CD8-positive, alpha-beta memory T cell (primary cell): ENCODE results near the gene GDPD3. TPM values are rescaled to one million over a fixed set of nuclear protein-coding genes. Genes with fewer than 3 reads are reported as not detected.

ENCODE experiments used
- CTCF ChIA-PET: fragments of 350-600 bp; sonication (Branson Sonifier 250); formaldehyde crosslinking; loops from one replicate; lab custom pipeline; 2021; ENCODE audit warnings: antibody characterized with exemption; lab: Charles Lee
- POLR2A ChIA-PET: fragments of 350-600 bp; sonication (Branson Sonifier 250); formaldehyde crosslinking; loops from one replicate; lab custom pipeline; 2021; ENCODE audit warnings: antibody characterized with exemption; lab: Charles Lee
- DNase-seq, 5 donors: peaks; one replicate each; pipeline versions ENCODE4 v3.0.0 to v3.0.0-alpha.2; 2020 to 2022; ENCODE audit warnings: mixed read lengths in 1 of 5
- H3K27ac ChIP-seq: one replicate; pipeline ENCODE4 v1.7.0; 2013; ENCODE audit warnings: low read depth, mild to moderate bottlenecking, low read length, moderate library complexity
- H3K27me3 ChIP-seq: 2 replicates; pipeline ENCODE4 v1.7.0; 2013; ENCODE audit warnings: low read length, mild to moderate bottlenecking; ENCODE audit not compliant: insufficient read depth, poor library complexity, severe bottlenecking
- H3K36me3 ChIP-seq: 2 replicates; pipeline ENCODE4 v1.7.0; 2013; ENCODE audit warnings: mild to moderate bottlenecking, low read length, moderate library complexity; ENCODE audit not compliant: insufficient read depth
- H3K4me1 ChIP-seq: 2 replicates; pipeline ENCODE4 v1.7.0; 2013; ENCODE audit warnings: mild to moderate bottlenecking, low read length, moderate library complexity; ENCODE audit not compliant: insufficient read depth
- H3K4me3 ChIP-seq: 2 replicates; pipeline ENCODE4 v1.7.0; 2013; ENCODE audit warnings: mild to moderate bottlenecking, low read length
- H3K9me3 ChIP-seq: 2 replicates; pipeline ENCODE4 v1.7.0; 2013; ENCODE audit warnings: mild to moderate bottlenecking, low read length
- H3K27ac Mint-ChIP-seq, 8 donors: one replicate each; pipeline ENCODE4 v1.8.0; 2020 to 2021; ENCODE audit warnings: mixed read lengths in 8 of 8, mild to moderate bottlenecking in 6 of 8, inconsistent platforms in 3 of 8, moderate library complexity in 3 of 8
- H3K27me3 Mint-ChIP-seq, 2 donors: one replicate each; pipeline ENCODE4 v1.8.0; 2020 to 2021; ENCODE audit warnings: mixed read lengths in 2 of 2, mild to moderate bottlenecking in 1 of 2, moderate library complexity in 1 of 2
- H3K36me3 Mint-ChIP-seq, 3 donors: one replicate each; pipeline ENCODE4 v1.8.0; 2020 to 2021; ENCODE audit warnings: mixed read lengths in 3 of 3, inconsistent platforms in 1 of 3, mild to moderate bottlenecking in 1 of 3
- H3K4me1 Mint-ChIP-seq, 3 donors: one replicate each; pipeline ENCODE4 v1.8.0; 2020 to 2021; ENCODE audit warnings: mixed read lengths in 3 of 3, inconsistent platforms in 1 of 3, mild to moderate bottlenecking in 1 of 3
- H3K4me3 Mint-ChIP-seq, 7 donors: one replicate each; pipeline ENCODE4 v1.8.0; 2020 to 2021; ENCODE audit warnings: mixed read lengths in 7 of 7, mild to moderate bottlenecking in 6 of 7, moderate library complexity in 4 of 7, inconsistent platforms in 2 of 7
- H3K9me3 Mint-ChIP-seq, 5 donors: one replicate each; pipeline ENCODE4 v1.8.0; 2020 to 2022; ENCODE audit warnings: mixed read lengths in 5 of 5, mild to moderate bottlenecking in 3 of 5, moderate library complexity in 2 of 5, inconsistent platforms in 1 of 5
- polyA plus RNA-seq: library from polyadenylated mRNA; unstranded; fragments of 300-500 nt; fragmentation: Illumina TruSeq; gene quantifications from one replicate; pipeline ENCODE4 v1.2.3, GENCODE V29; 2021
- total RNA-seq, 2 experiments: library from RNA; stranded (reverse); gene quantifications; one replicate each; pipeline ENCODE4 v1.2.3, GENCODE V29; 2021

GDPD3 gene
- total and polyA plus RNA-seq, 3 experiments from 2014 or later: 4.7 to 5.3 TPM; not detected in 1

- Mint-ChIP-seq H3K27ac (peak overlapping the region in 1 of 8 donors; percentile 60), H3K4me1 (peaks cover 9 to 12% (median 10%) of the 10 kb centered on the region in 3 donors), H3K4me3 (no peak overlapping the region), H3K9me3 (no peaks in the 10 kb centered on the region), H3K27me3 (no peaks in the 10 kb centered on the region), H3K36me3 (peaks cover 0 to 38% (median 12%) of the 10 kb centered on the region in 3 donors)
- ChIA-PET CTCF (interaction anchor here (1.1 kb wide), 1 partner anchor 449 kb away, joined by 3 read pairs; no protein-coding TSS in a partner anchor), POLR2A (interaction anchor here (0.5 kb wide), 1 partner anchor 447 kb away, joined by 3 read pairs; no protein-coding TSS in a partner anchor)
- Histone ChIP-seq H3K27ac (no peak overlapping the region), H3K36me3 (peaks cover 24% of the 10 kb centered on the region), H3K4me1 (peaks cover 22% of the 10 kb centered on the region), H3K27me3 (no peaks in the 10 kb centered on the region), H3K4me3 (no peak overlapping the region), H3K9me3 (no peaks in the 10 kb centered on the region)
- DNase-seq: no peak
Observed at GRCh38 chr16:30086291-30087140, 26.8 kb downstream of the GDPD3 start.

DNA sequence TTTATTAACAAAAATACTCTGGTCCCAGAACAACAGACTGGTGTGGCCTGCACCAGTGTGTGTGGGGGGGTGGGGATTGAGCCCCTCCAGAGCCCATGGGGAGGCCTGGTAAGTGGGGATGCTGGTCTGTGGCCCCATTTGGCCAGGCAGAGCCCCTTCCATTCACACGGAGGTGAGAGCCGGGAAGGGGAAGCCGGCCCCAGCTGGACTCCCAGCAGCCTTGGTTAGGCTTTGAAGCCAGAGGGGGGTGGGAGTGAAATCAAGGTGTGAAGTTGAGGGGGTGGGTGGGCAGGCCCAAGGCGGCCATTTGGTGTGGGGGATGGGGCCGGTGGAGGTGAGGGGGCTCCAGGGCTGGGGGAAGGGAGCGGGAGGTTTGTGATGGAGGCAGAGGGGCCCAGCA lies 27.5 kb downstream of the GDPD3 start:
- H3K9me3 Mint-ChIP-seq: no peaks in the 10 kb centered on the region
- H3K36me3 Mint-ChIP-seq: peaks cover 0 to 43% (median 12%) of the 10 kb centered on the region in 3 donors
- no peak for DNase-seq

DNA sequence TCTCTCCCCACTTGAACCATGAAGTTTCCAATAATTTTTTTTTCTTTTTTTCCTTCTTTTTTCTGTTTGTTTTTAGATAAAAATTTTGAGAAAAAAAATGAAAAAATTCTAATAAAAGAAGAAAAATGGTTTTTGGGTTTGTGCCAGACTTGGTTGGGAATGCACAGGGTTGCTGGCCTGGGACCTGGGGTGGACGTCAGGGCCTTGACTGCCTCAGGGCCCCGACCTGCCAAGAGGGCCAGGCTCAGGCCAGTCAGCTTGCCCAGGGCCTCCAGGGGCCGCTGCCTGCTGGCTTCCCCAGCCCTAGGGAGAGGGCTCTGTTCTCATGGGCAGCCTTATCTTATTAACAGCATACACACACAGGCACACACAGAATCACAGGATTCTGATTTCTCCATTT lies 28.1 kb downstream of the GDPD3 start:
- H3K27ac ChIP-seq: no peak overlapping the region
- POLR2A ChIA-PET: no interaction called here

More for the DNA sequence above, 27.5 kb downstream of the GDPD3 start:
- Mint-ChIP-seq H3K27me3 (no peaks in the 10 kb centered on the region), H3K27ac (no peak overlapping the region), H3K4me3 (no peak overlapping the region), H3K4me1 (peaks cover 8 to 10% (median 9%) of the 10 kb centered on the region in 3 donors)
- no peak overlapping the region for H3K27ac ChIP-seq
- peaks cover 30% of the 10 kb centered on the region for H3K36me3 ChIP-seq
- peaks cover 17% of the 10 kb centered on the region for H3K4me1 ChIP-seq
- ChIA-PET CTCF (no interaction called here), POLR2A (no interaction called here)
- H3K9me3 ChIP-seq: no peaks in the 10 kb centered on the region
- H3K27me3 ChIP-seq: no peaks in the 10 kb centered on the region
- H3K4me3 ChIP-seq: no peak overlapping the region

GRCh38 chr16:30084816-30085159 lies 28.5 kb downstream of the GDPD3 start:
- H3K4me3 ChIP-seq: no peak overlapping the region
- ChIA-PET CTCF (no interaction called here), POLR2A (no interaction called here)
- Mint-ChIP-seq H3K4me1 (peaks cover 3 to 4% (median 3%) of the 10 kb centered on the region in 3 donors), H3K27me3 (no peaks in the 10 kb centered on the region), H3K27ac (no peak overlapping the region), H3K36me3 (peaks cover 0 to 49% (median 12%) of the 10 kb centered on the region in 3 donors), H3K9me3 (no peaks in the 10 kb centered on the region), H3K4me3 (no peak overlapping the region)
- no peak overlapping the region for H3K27ac ChIP-seq
- no peaks in the 10 kb centered on the region for H3K9me3 ChIP-seq
- no peaks in the 10 kb centered on the region for H3K27me3 ChIP-seq
- DNase-seq: no peak
- H3K36me3 ChIP-seq: peaks cover 34% of the 10 kb centered on the region
- peaks cover 6% of the 10 kb centered on the region for H3K4me1 ChIP-seq

More for the DNA sequence above, 28.1 kb downstream of the GDPD3 start:
- H3K36me3 Mint-ChIP-seq: peaks cover 0 to 46% (median 12%) of the 10 kb centered on the region in 3 donors
- H3K27ac Mint-ChIP-seq: no peak overlapping the region
- H3K9me3 Mint-ChIP-seq: no peaks in the 10 kb centered on the region
- peaks cover 11% of the 10 kb centered on the region for H3K4me1 ChIP-seq
- CTCF ChIA-PET: no interaction called here
- H3K4me3 Mint-ChIP-seq: no peak overlapping the region
- H3K36me3 ChIP-seq: peaks cover 32% of the 10 kb centered on the region
- H3K27me3 Mint-ChIP-seq: no peaks in the 10 kb centered on the region
- no peaks in the 10 kb centered on the region for H3K27me3 ChIP-seq
- no peak overlapping the region for H3K4me3 ChIP-seq
- DNase-seq: no peak
- H3K4me1 Mint-ChIP-seq: peaks cover 6 to 8% (median 7%) of the 10 kb centered on the region in 3 donors
- H3K9me3 ChIP-seq: no peaks in the 10 kb centered on the region

DNA sequence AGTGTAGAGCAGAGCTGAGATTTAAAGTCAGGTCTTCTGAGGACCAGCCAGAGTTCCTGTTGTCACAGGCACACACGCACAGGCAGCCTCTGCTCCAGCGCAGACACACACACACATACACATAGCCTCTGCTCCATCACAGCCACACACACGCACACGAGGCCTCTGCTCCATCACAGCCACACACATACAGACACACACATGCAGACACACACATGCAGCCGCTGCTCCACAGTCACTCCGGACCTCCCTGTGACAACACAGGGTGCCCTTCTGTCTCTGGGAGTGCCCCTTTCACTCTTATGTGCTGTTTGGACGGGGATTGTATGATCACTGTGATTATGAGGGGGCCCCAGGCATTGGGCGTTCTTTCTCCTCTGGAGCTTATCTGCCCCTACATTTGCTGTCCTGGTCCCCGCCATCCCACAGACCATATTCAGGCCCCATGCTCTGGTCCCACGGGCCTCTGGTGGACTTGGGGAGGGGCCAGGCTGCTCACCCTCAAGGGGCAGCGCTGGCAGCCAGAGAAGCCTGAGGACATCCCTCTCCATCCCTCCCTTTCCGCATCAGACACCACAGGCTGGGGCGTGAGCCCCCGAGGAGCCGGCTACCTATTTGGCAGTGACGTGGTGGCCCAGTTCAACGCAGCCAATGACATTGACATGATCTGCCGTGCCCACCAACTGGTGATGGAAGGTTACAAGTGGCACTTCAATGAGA lies 29.1 kb downstream of the GDPD3 start:
- ChIA-PET POLR2A (no interaction called here), CTCF (no interaction called here)
- Mint-ChIP-seq H3K27ac (peak overlapping the region in 1 of 8 donors; percentile 68), H3K4me1 (peaks cover 2 to 7% (median 7%) of the 10 kb centered on the region in 3 donors), H3K27me3 (no peaks in the 10 kb centered on the region), H3K4me3 (peak overlapping the region in 1 of 7 donors; percentile 32), H3K36me3 (peaks cover 0 to 55% (median 12%) of the 10 kb centered on the region in 3 donors), H3K9me3 (no peaks in the 10 kb centered on the region)
- no peaks in the 10 kb centered on the region for H3K9me3 ChIP-seq
- H3K27ac ChIP-seq: no peak overlapping the region
- peaks cover 39% of the 10 kb centered on the region for H3K36me3 ChIP-seq
- DNase-seq: no peak
- H3K4me1 ChIP-seq: peaks cover 1% of the 10 kb centered on the region
- no peaks in the 10 kb centered on the region for H3K27me3 ChIP-seq
- no peak overlapping the region for H3K4me3 ChIP-seq

DNA sequence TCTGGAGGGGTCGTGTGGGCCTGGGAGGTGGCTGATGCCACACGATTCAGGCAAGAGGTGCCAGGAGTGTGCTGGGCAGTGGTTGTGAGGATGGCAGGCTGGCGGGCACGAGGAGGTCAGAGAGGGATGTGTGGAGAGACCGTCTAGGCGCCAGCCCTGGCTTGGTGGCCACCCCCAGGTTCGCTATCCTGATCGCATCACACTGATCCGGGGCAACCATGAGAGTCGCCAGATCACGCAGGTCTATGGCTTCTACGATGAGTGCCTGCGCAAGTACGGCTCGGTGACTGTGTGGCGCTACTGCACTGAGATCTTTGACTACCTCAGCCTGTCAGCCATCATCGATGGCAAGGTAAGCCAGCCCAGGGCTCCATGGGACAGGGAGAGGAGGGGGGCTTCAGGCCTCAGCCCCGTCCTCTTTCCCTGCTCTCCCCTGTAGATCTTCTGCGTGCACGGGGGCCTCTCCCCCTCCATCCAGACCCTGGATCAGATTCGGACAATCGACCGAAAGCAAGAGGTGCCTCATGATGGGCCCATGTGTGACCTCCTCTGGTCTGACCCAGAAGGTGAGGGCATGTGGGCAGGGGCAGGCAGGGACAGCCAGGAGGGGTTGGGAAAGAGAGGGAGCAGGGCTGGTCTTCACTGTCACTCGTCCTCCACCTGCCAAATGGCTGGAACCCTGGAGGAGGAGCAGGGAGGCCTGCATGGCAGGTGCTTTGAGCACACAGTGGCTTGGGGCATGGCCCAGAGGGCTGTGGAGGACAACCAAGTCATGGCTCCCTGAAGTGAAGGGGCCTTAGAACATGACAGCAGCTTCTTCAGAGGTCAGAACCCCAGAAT lies 29.9 kb downstream of the GDPD3 start:
- H3K27me3 ChIP-seq: no peaks in the 10 kb centered on the region
- no peaks in the 10 kb centered on the region for H3K9me3 ChIP-seq
- Mint-ChIP-seq H3K9me3 (no peaks in the 10 kb centered on the region), H3K36me3 (peaks cover 0 to 60% (median 12%) of the 10 kb centered on the region in 3 donors), H3K4me1 (peaks cover 5 to 12% (median 11%) of the 10 kb centered on the region in 3 donors), H3K27me3 (no peaks in the 10 kb centered on the region), H3K27ac (peak overlapping the region in 3 of 8 donors; percentile 60 to 75 (median 71)), H3K4me3 (peak overlapping the region in 1 of 7 donors; percentile 32)
- H3K36me3 ChIP-seq: peaks cover 42% of the 10 kb centered on the region
- peaks cover 3% of the 10 kb centered on the region for H3K4me1 ChIP-seq
- no peak for DNase-seq
- POLR2A ChIA-PET: no interaction called here
- no peak overlapping the region for H3K4me3 ChIP-seq
- CTCF ChIA-PET: interaction anchor here (1.5 kb wide), 1 partner anchor 9 kb away, joined by 6 read pairs; the partner anchor contains the start of gene TBX6
- no peak overlapping the region for H3K27ac ChIP-seq

DNA sequence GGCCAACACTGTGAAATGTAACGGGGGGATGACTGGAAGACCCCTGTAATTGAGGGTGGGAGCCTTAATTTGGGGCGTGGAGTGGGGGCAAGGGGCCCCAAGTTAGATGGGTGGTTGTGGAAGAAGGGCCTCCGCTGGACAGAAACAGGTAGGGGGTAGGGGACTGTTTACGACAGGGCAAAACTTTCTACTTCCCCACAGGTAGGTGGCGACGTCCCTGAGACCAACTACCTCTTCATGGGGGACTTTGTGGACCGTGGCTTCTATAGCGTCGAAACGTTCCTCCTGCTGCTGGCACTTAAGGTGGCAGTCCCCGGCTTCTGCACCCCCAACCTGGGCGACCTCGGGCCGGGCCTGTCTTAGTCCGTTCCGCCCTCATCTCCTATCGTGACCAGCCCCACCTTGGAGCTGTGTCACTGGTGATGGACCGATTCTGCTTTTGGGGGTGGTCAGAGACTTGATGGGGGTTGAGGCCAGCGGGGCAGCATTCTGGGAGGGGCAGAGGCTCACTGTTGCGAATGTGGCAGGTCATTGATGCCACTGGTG lies 30.7 kb downstream of the GDPD3 start:
- H3K36me3 Mint-ChIP-seq: peaks cover 0 to 68% (median 15%) of the 10 kb centered on the region in 3 donors
- H3K4me1 Mint-ChIP-seq: peaks cover 13 to 20% (median 19%) of the 10 kb centered on the region in 3 donors
- ChIA-PET CTCF (interaction anchor here (1.5 kb wide), 1 partner anchor 9 kb away, joined by 6 read pairs; the partner anchor contains the start of gene TBX6), POLR2A (no interaction called here)
- no peaks in the 10 kb centered on the region for H3K27me3 Mint-ChIP-seq
- no peaks in the 10 kb centered on the region for H3K9me3 Mint-ChIP-seq
- DNase-seq: no peak
- Histone ChIP-seq H3K4me1 (peaks cover 11% of the 10 kb centered on the region), H3K36me3 (peaks cover 44% of the 10 kb centered on the region), H3K27ac (no peak overlapping the region), H3K27me3 (no peaks in the 10 kb centered on the region), H3K9me3 (no peaks in the 10 kb centered on the region), H3K4me3 (no peak overlapping the region)
- H3K27ac Mint-ChIP-seq: peak overlapping the region in 3 of 8 donors; percentile 60 to 75 (median 71)
- peak overlapping the region in 1 of 7 donors; percentile 45 for H3K4me3 Mint-ChIP-seq
